OCI-LY1 (cell line): ENCODE data around the gene CBLB.

Experiments
- H2AFZ ChIP-seq: fragments of 200-600 bp; sonication (generic), shearing (Covaris generic); 2 replicates; pipeline ENCODE4 v1.6.0; 2014; ENCODE audit warnings: antibody characterized with exemption, mild to moderate bottlenecking, low read length
- H3F3A ChIP-seq: fragments of 200-600 bp; sonication (generic), shearing (Covaris generic); 2 replicates; pipeline ENCODE4 v1.6.0; 2014; ENCODE audit warnings: mild to moderate bottlenecking, antibody characterized with exemption, low read length, moderate library complexity; ENCODE audit not compliant: insufficient read depth
- H3K27ac ChIP-seq: fragments of 200-600 bp; sonication (generic); 2 replicates; pipeline ENCODE4 v1.5.1; 2014; ENCODE audit warnings: low read length, mixed run types, mild to moderate bottlenecking, low read depth; ENCODE audit not compliant: poor library complexity, severe bottlenecking
- H3K27me3 ChIP-seq: fragments of 200-600 bp; sonication (generic); 2 replicates; pipeline ENCODE4 v1.6.0; 2014; ENCODE audit warnings: antibody characterized with exemption, mild to moderate bottlenecking, low read length, moderate library complexity; ENCODE audit not compliant: insufficient read depth
- H3K36me3 ChIP-seq: fragments of 200-600 bp; sonication (generic); 2 replicates; pipeline ENCODE4 v1.6.1; 2014; ENCODE audit warnings: mild to moderate bottlenecking, antibody characterized with exemption, low read length, moderate library complexity, mixed read lengths; ENCODE audit not compliant: insufficient read depth
- H3K4me1 ChIP-seq: fragments of 200-600 bp; sonication (generic); 2 replicates; pipeline ENCODE4 v1.5.1; 2014; ENCODE audit warnings: mild to moderate bottlenecking, low read length, moderate library complexity; ENCODE audit not compliant: insufficient read depth, severe bottlenecking
- H3K4me2 ChIP-seq: fragments of 200-600 bp; sonication (generic), shearing (Covaris generic); 2 replicates; pipeline ENCODE4 v1.6.1; 2014; ENCODE audit warnings: low read length
- H3K4me3 ChIP-seq: fragments of 200-600 bp; sonication (generic); 2 replicates; pipeline ENCODE4 v1.5.1; 2014; ENCODE audit warnings: low read length, low read depth, mild to moderate bottlenecking, mixed read lengths; ENCODE audit not compliant: poor library complexity, severe bottlenecking
- H3K79me2 ChIP-seq: fragments of 200-600 bp; shearing (Covaris generic); 2 replicates; pipeline ENCODE4 v1.6.1; 2016; ENCODE audit warnings: mixed run types, low read length, mixed read lengths; ENCODE audit not compliant: insufficient read depth
- H3K9ac ChIP-seq: fragments of 200-600 bp; sonication (generic), shearing (Covaris generic); 2 replicates; pipeline ENCODE4 v1.6.1; 2014; ENCODE audit warnings: mild to moderate bottlenecking, low read length, mixed read lengths
- H3K9me2 ChIP-seq: fragments of 200-600 bp; sonication (generic), shearing (Covaris generic); 2 replicates; pipeline ENCODE4 v1.6.1; 2014; ENCODE audit warnings: low read depth, mild to moderate bottlenecking, low read length, mixed read lengths
- H3K9me3 ChIP-seq: fragments of 200-600 bp; shearing (Covaris generic); 2 replicates; pipeline ENCODE4 v1.6.1; 2014; ENCODE audit warnings: low read length, mixed read lengths
- H4K20me1 ChIP-seq: fragments of 200-600 bp; sonication (generic), shearing (Covaris generic); 2 replicates; pipeline ENCODE4 v1.6.0; 2016; ENCODE audit warnings: mild to moderate bottlenecking, low read length; ENCODE audit not compliant: insufficient read depth
- EZH2 ChIP-seq: fragments of 200-600 bp; sonication (generic), shearing (Covaris generic); IDR thresholded peaks from 2 replicates; pipeline ENCODE4 v1.8.0; 2017; ENCODE audit warnings: borderline replicate concordance, mixed run types, mild to moderate bottlenecking, antibody characterized with exemption, low read length, moderate library complexity, mixed read lengths
- TF ChIP-seq, protein P1 (sequence below): fragments of 200-600 bp; sonication (generic), shearing (Covaris generic); IDR thresholded peaks from 2 replicates; pipeline ENCODE4 v1.5.1; 2017; ENCODE audit warnings: mild to moderate bottlenecking, antibody characterized with exemption, low read length, moderate library complexity, mixed read lengths

CBLB gene

DNA sequence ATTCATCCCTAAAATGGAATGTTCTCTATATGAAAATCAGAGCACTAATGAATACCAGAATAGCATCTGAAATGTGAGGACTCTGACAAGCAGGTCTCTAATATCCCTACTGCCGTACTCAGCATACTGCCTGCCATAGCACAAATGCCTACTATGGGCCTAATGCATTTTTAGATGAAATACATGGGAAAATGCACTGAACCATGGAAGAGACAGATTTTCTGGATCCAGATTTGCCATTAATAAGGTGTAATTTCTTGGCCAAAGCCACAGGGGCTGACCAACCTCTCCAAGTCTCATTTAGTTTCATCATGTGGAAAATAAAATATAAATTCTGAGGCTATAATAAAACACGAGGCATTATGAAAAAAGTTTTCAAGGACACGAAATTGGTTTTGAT lies 123.8 kb downstream of the CBLB start:
- H3K9me3 ChIP-seq, result peaks cover 3% of the 10 kb centered on the region; the same call in 1 of the 2 replicates
- no peak overlapping the region for H2AFZ ChIP-seq
- peaks cover 42% of the 10 kb centered on the region for H3K36me3 ChIP-seq
- no peaks in the 10 kb centered on the region for H3K4me1 ChIP-seq
- no peak overlapping the region for H3K4me2 ChIP-seq
- no peak overlapping the region for H3K4me3 ChIP-seq
- no peaks in the 10 kb centered on the region for H4K20me1 ChIP-seq
- H3K27ac ChIP-seq, result no peak overlapping the region
- no peaks in the 10 kb centered on the region for H3K9me2 ChIP-seq
- no peaks in the 10 kb centered on the region for H3F3A ChIP-seq
- no peaks in the 10 kb centered on the region for H3K79me2 ChIP-seq
- TF ChIP-seq EZH2, result no peak
- H3K27me3 ChIP-seq, result no peaks in the 10 kb centered on the region
- no peak overlapping the region for H3K9ac ChIP-seq

DNA sequence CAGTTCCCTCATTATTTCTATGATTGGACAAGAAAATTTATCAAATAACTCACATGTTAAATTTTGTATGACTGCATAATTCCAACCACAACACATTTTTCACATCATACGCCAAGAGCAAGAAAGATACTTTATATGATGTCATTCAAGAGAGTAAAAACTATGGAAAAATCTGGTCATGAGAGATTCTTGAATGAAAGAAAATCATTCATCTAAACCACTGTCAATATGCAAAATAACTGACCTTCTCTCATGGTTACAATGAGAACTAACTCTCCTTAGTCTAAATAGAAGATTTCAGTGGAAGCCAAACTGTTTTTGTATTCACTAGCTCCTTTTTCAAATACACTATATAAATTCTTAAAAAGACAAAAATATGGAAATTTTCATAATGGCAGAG lies 124.6 kb downstream of the CBLB start:
- Histone ChIP-seq H3K9ac (no peak overlapping the region), H2AFZ (no peak overlapping the region), H3K4me3 (no peak overlapping the region), H3K4me1 (no peaks in the 10 kb centered on the region), H3K27ac (no peak overlapping the region), H4K20me1 (no peaks in the 10 kb centered on the region), H3F3A (no peaks in the 10 kb centered on the region), H3K36me3 (peaks cover 50% of the 10 kb centered on the region), H3K27me3 (no peaks in the 10 kb centered on the region), H3K9me2 (no peaks in the 10 kb centered on the region), H3K9me3 (peaks cover 3% of the 10 kb centered on the region; the same call in 1 of the 2 replicates), H3K4me2 (no peak overlapping the region), H3K79me2 (no peaks in the 10 kb centered on the region)
- TF ChIP-seq, protein P1, sequence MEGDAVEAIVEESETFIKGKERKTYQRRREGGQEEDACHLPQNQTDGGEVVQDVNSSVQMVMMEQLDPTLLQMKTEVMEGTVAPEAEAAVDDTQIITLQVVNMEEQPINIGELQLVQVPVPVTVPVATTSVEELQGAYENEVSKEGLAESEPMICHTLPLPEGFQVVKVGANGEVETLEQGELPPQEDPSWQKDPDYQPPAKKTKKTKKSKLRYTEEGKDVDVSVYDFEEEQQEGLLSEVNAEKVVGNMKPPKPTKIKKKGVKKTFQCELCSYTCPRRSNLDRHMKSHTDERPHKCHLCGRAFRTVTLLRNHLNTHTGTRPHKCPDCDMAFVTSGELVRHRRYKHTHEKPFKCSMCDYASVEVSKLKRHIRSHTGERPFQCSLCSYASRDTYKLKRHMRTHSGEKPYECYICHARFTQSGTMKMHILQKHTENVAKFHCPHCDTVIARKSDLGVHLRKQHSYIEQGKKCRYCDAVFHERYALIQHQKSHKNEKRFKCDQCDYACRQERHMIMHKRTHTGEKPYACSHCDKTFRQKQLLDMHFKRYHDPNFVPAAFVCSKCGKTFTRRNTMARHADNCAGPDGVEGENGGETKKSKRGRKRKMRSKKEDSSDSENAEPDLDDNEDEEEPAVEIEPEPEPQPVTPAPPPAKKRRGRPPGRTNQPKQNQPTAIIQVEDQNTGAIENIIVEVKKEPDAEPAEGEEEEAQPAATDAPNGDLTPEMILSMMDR, result no peak
- no peak for TF ChIP-seq EZH2

DNA sequence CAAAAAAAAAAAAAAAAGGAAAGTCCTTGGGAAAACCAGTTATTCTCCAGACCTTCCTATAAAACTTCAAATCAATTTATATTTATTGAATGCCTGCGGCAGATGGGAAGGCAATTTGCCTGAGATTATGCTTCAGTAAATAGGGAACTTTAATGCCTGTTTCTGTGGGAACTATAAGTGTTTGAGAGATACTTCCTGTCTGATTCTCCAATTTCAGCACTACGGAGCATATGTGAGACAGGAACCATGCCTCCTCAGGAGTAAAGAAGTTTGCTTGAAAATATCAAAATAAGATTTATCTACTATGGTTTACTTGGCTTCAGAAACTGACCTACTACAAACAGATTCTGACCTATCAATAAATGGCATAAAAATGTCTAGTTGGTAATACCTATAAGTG lies 135.5 kb downstream of the CBLB start:
- Histone ChIP-seq H3K9ac (no peak overlapping the region), H3K79me2 (no peaks in the 10 kb centered on the region), H3K9me3 (peaks cover 2% of the 10 kb centered on the region; the same call in 1 of the 2 replicates), H3K27me3 (no peaks in the 10 kb centered on the region), H3K4me2 (no peak overlapping the region), H4K20me1 (no peaks in the 10 kb centered on the region), H2AFZ (no peak overlapping the region), H3K4me1 (no peaks in the 10 kb centered on the region), H3K4me3 (no peak overlapping the region), H3F3A (no peaks in the 10 kb centered on the region), H3K27ac (no peak overlapping the region), H3K9me2 (no peaks in the 10 kb centered on the region), H3K36me3 (peaks cover 59% of the 10 kb centered on the region)
- no peak for TF ChIP-seq EZH2
- TF ChIP-seq, protein P1, result no peak

DNA sequence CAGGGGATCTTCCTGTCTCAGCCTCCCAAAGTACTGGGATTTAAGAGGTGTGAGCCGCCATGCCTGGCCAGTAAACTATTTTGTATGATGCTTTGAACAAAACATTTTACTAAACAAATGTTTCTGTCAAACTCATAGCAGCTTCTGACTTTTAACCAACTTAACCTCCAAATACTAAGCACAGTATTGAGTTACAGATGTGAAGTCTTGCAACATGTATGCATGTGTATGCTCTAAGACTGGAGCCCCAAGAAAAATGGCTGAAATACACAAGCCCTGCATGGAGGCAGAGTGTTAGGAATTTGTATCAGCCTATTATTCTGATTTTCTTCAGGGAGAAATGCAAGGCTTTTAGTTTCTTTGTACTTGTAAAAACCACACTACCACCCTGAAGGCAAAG lies 137.1 kb downstream of the CBLB start:
- H3K27ac ChIP-seq, result no peak overlapping the region
- H4K20me1 ChIP-seq, result no peaks in the 10 kb centered on the region
- H3K4me3 ChIP-seq, result no peak overlapping the region
- no peaks in the 10 kb centered on the region for H3K27me3 ChIP-seq
- H3K9me3 ChIP-seq, result peaks cover 2% of the 10 kb centered on the region; the same call in 1 of the 2 replicates
- H3K9me2 ChIP-seq, result no peaks in the 10 kb centered on the region
- peaks cover 73% of the 10 kb centered on the region for H3K36me3 ChIP-seq
- H2AFZ ChIP-seq, result no peak overlapping the region
- H3K4me1 ChIP-seq, result no peaks in the 10 kb centered on the region
- no peak for TF ChIP-seq EZH2
- TF ChIP-seq, protein P1, result no peak
- no peak overlapping the region for H3K4me2 ChIP-seq
- no peak overlapping the region for H3K9ac ChIP-seq
- H3K79me2 ChIP-seq, result no peaks in the 10 kb centered on the region
- H3F3A ChIP-seq, result no peaks in the 10 kb centered on the region
